ENCODE measurements around the gene RPL35.

Gene RPL35

GRCh38 chr9:124877021-124877782, 15.4 kb upstream of the RPL35 start:
- DNase-seq (ENCODE audit: low spot score): no peak

- no peak for DNase-seq (ENCODE audit: low spot score)
Measured at GRCh38 chr9:124875501-124875900, 13.7 kb upstream of the RPL35 start.

GRCh38 chr9:124873664-124874063, 11.9 kb upstream of the RPL35 start:
- no peak for DNase-seq (ENCODE audit: low spot score)

- no peak for DNase-seq (ENCODE audit: low spot score)
Measured at GRCh38 chr9:124871156-124871561, 9.4 kb upstream of the RPL35 start.

GRCh38 chr9:124870723-124871122, 9.0 kb upstream of the RPL35 start:
- no peak for DNase-seq (ENCODE audit: low spot score)

- peak; percentile 53 for DNase-seq (ENCODE audit: low spot score)
Measured at GRCh38 chr9:124869986-124870560, 8.3 kb upstream of the RPL35 start.

GRCh38 chr9:124869466-124869985, 7.8 kb upstream of the RPL35 start:
- peak; percentile 41 for DNase-seq (ENCODE audit: low spot score)

GRCh38 chr9:124868511-124869465, 7.0 kb upstream of the RPL35 start:
- peak; percentile 93 for DNase-seq (ENCODE audit: low spot score)

GRCh38 chr9:124863371-124863871, 1.7 kb upstream of the RPL35 start:
- peak; percentile 33 for DNase-seq (ENCODE audit: low spot score)

GRCh38 chr9:124860582-124861341, 995 bp downstream of the RPL35 start:
- no peak for DNase-seq (ENCODE audit: low spot score)

- DNase-seq (ENCODE audit: low spot score): no peak
Measured at GRCh38 chr9:124859803-124860581, 1.8 kb downstream of the RPL35 start.

- DNase-seq (ENCODE audit: low spot score): no peak
Measured at GRCh38 chr9:124858330-124859046, 3.3 kb downstream of the RPL35 start.

- DNase-seq (ENCODE audit: low spot score): no peak
Measured at GRCh38 chr9:124857533-124858162, 4.1 kb downstream of the RPL35 start.

- peak; percentile 58 for DNase-seq (ENCODE audit: low spot score)
Measured at GRCh38 chr9:124855944-124856765, 5.6 kb downstream of the RPL35 start.

GRCh38 chr9:124855566-124855943, 6.2 kb downstream of the RPL35 start:
- no peak for DNase-seq (ENCODE audit: low spot score)

- no peak for DNase-seq (ENCODE audit: low spot score)
Measured at GRCh38 chr9:124854822-124855221, 6.9 kb downstream of the RPL35 start.

GRCh38 chr9:124854161-124854560, 7.6 kb downstream of the RPL35 start:
- DNase-seq (ENCODE audit: low spot score): no peak

- no peak for DNase-seq (ENCODE audit: low spot score)
Measured at GRCh38 chr9:124853605-124854143, 8.1 kb downstream of the RPL35 start.

Measured in kidney tubule cell (primary cell).